ENCODE data around the gene ZNF684. TPM values are rescaled to one million over a fixed set of nuclear protein-coding genes. Genes with fewer than 3 reads are reported as not detected.

Gene ZNF684
- total RNA-seq, 1 donor from 2014 or later: 3.6 TPM

DNA sequence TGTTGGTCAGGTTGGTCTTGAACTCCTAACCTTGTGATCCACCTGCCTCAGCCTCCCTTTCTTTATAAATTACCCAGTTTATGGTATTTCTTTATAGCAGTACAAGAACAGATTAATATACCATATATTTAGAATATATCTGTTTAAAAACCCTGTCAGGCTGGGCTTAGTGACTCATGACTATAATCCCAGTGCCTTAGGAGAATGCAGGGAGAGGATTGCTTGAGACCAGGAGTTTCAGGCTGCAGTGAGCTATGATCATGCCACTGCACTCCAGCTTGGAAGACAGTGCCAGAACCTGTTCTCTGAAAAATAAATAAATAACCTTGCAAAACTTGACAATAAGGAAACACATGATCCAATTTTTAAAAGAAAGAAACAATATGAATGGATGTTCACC is 43.9 kb downstream of the ZNF684 start:
- TF ChIP-seq, protein P1, sequence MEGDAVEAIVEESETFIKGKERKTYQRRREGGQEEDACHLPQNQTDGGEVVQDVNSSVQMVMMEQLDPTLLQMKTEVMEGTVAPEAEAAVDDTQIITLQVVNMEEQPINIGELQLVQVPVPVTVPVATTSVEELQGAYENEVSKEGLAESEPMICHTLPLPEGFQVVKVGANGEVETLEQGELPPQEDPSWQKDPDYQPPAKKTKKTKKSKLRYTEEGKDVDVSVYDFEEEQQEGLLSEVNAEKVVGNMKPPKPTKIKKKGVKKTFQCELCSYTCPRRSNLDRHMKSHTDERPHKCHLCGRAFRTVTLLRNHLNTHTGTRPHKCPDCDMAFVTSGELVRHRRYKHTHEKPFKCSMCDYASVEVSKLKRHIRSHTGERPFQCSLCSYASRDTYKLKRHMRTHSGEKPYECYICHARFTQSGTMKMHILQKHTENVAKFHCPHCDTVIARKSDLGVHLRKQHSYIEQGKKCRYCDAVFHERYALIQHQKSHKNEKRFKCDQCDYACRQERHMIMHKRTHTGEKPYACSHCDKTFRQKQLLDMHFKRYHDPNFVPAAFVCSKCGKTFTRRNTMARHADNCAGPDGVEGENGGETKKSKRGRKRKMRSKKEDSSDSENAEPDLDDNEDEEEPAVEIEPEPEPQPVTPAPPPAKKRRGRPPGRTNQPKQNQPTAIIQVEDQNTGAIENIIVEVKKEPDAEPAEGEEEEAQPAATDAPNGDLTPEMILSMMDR (IDR thresholded peaks at IDR 0.05; ENCODE audit: partially characterized antibody, unreplicated experiment): no peak
- no peak overlapping the region for H3K27ac Mint-ChIP-seq (ENCODE audit: unreplicated experiment)
- H3K27me3 Mint-ChIP-seq (ENCODE audit: unreplicated experiment): no peaks in the 10 kb centered on the region
- DNase-seq: no peak
- no peaks in the 10 kb centered on the region for H3K36me3 Mint-ChIP-seq (ENCODE audit: unreplicated experiment)
- H3K9me3 Mint-ChIP-seq (ENCODE audit: unreplicated experiment): peaks cover 4% of the 10 kb centered on the region
- no peak overlapping the region for H3K4me3 Mint-ChIP-seq (ENCODE audit: unreplicated experiment)
- H3K4me1 Mint-ChIP-seq (ENCODE audit: low read depth, unreplicated experiment): no peaks in the 10 kb centered on the region

DNA sequence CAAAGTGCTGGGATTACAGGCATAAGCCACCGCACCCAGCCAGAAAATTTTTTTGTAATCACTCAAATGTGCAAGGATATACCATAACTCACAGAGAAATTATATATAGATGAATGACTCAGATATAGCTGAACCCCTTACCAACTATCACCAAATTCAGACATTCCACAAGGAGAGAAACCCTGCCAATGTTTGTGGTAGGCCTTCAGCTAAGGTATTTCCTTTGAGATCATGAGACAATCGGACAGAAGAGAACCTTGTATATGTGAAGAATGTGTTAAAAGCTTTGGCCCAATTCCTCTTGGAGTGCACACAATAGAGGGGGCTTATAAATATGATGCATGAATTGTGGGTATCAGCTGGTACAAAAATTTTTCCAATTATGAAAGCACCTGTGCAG is 50.7 kb downstream of the ZNF684 start:
- Mint-ChIP-seq H3K27me3 (ENCODE audit: unreplicated experiment) (no peaks in the 10 kb centered on the region), H3K27ac (ENCODE audit: unreplicated experiment) (no peak overlapping the region), H3K4me3 (ENCODE audit: unreplicated experiment) (no peak overlapping the region), H3K9me3 (ENCODE audit: unreplicated experiment) (peaks cover 2% of the 10 kb centered on the region), H3K4me1 (ENCODE audit: low read depth, unreplicated experiment) (no peaks in the 10 kb centered on the region), H3K36me3 (ENCODE audit: unreplicated experiment) (no peaks in the 10 kb centered on the region)
- no peak for DNase-seq
- TF ChIP-seq, protein P1 (IDR thresholded peaks at IDR 0.05; ENCODE audit: partially characterized antibody, unreplicated experiment): no peak

DNA sequence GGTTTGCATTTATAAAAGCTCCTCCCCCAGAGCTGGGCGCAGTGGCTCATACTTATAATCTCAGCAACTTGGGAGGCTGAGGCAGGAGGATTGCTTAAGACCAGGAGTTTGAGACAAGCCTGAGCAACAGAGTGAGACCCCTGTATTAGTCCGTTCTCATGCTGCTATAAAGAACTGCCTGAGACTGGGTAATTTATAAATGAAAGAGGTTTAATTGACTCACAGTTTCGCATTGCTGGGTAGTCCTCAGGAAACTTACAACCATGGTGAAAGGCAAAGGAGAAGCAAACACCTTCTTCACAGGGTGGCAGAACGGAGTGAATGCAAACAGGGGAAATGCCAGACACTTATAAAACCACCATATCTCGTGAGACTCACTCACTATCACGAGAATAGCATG is 52.5 kb downstream of the ZNF684 start:
- Mint-ChIP-seq H3K9me3 (ENCODE audit: unreplicated experiment) (no peaks in the 10 kb centered on the region), H3K4me3 (ENCODE audit: unreplicated experiment) (no peak overlapping the region), H3K27me3 (ENCODE audit: unreplicated experiment) (peaks cover 3% of the 10 kb centered on the region), H3K4me1 (ENCODE audit: low read depth, unreplicated experiment) (no peaks in the 10 kb centered on the region), H3K27ac (ENCODE audit: unreplicated experiment) (no peak overlapping the region), H3K36me3 (ENCODE audit: unreplicated experiment) (no peaks in the 10 kb centered on the region)
- no peak for DNase-seq
- TF ChIP-seq, protein P1 (IDR thresholded peaks at IDR 0.05; ENCODE audit: partially characterized antibody, unreplicated experiment): no peak

DNA sequence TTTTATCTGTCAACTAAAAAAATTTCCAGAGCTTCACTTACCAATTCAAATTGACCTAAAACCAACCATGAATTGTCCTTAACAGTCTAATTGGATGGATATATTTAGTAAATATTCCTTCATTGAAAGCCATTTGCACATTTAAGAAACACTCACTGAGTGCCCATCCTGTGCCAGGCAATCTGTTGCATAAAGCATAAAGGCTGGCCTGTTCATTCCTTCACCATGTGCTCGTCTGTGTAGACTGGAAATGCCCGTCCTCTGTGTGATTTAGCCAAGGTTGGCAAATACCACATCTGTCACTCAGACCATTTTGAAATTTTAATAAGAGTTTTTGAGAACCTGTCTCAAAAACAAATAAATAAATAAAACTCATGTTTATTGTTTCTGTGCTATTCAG is 57.1 kb downstream of the ZNF684 start:
- Mint-ChIP-seq H3K36me3 (ENCODE audit: unreplicated experiment) (no peaks in the 10 kb centered on the region), H3K9me3 (ENCODE audit: unreplicated experiment) (peaks cover 3% of the 10 kb centered on the region), H3K4me1 (ENCODE audit: low read depth, unreplicated experiment) (no peaks in the 10 kb centered on the region), H3K27ac (ENCODE audit: unreplicated experiment) (no peak overlapping the region), H3K4me3 (ENCODE audit: unreplicated experiment) (no peak overlapping the region), H3K27me3 (ENCODE audit: unreplicated experiment) (peaks cover 3% of the 10 kb centered on the region)
- DNase-seq: no peak
- TF ChIP-seq, protein P1 (IDR thresholded peaks at IDR 0.05; ENCODE audit: partially characterized antibody, unreplicated experiment): no peak

DNA sequence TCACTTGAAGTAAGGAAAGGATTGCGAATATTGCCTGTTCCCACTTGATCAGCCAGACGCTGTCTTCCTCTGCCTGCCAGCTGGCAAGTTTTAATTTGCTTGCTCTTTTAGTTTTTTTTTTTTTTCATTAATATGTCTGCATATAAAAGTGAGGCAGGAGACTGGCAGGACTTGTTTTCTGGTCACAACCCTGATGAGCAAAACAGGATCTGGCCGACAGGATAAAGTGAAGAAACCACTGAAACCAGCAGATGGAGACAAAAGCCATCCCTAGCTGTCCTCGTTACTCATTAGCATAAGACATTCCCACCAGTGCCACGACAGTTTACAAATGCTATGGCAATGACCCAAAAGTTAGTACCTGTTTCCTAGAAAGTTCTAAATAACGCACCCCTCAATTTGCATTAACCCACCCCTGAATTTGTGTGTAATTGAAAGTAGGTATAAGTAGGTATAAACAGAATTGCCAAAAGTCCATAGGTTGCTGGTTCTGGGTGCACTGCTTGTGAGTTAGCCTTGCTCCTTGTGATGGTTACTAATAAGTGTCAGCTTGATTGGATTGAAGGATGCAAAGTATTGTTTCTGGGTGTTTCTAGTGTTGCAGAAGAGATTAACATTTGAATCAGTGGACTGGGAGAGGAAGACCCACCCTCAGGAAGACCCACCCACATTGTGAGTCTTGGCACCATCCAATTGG is 60.8 kb downstream of the ZNF684 start:
- Mint-ChIP-seq H3K27ac (ENCODE audit: unreplicated experiment) (no peak overlapping the region), H3K36me3 (ENCODE audit: unreplicated experiment) (no peaks in the 10 kb centered on the region), H3K27me3 (ENCODE audit: unreplicated experiment) (peaks cover 3% of the 10 kb centered on the region), H3K9me3 (ENCODE audit: unreplicated experiment) (peaks cover 4% of the 10 kb centered on the region), H3K4me3 (ENCODE audit: unreplicated experiment) (no peak overlapping the region), H3K4me1 (ENCODE audit: low read depth, unreplicated experiment) (no peaks in the 10 kb centered on the region)
- DNase-seq: no peak
- TF ChIP-seq, protein P1 (IDR thresholded peaks at IDR 0.05; ENCODE audit: partially characterized antibody, unreplicated experiment): no peak
